Keratinocyte (primary cell): ENCODE results near the gene VASH2.

Experiments
- EZH2 ChIP-seq: IDR thresholded peaks from one replicate; pipeline ENCODE4 v1.6.1; 2012; ENCODE audit warnings: inconsistent platforms, mild to moderate bottlenecking, low read length, moderate library complexity
- TF ChIP-seq, protein P1 (sequence below), 3 experiments: IDR thresholded peaks in 1 of 3; conservative IDR thresholded peaks in 1 of 3; optimal IDR thresholded peaks in 1 of 3; 2 replicates in 2 of 3; 3 replicates in 1 of 3; pipeline versions ENCODE3 to v1.5.1; 2011; ENCODE audit warnings: low read length in 3 of 3, mild to moderate bottlenecking in 3 of 3, moderate library complexity in 2 of 3, control low read depth in 1 of 3, inconsistent platforms in 1 of 3; ENCODE audit not compliant: insufficient read depth in 2 of 3; ENCODE audit errors: extremely low read depth in 1 of 3

DNA sequence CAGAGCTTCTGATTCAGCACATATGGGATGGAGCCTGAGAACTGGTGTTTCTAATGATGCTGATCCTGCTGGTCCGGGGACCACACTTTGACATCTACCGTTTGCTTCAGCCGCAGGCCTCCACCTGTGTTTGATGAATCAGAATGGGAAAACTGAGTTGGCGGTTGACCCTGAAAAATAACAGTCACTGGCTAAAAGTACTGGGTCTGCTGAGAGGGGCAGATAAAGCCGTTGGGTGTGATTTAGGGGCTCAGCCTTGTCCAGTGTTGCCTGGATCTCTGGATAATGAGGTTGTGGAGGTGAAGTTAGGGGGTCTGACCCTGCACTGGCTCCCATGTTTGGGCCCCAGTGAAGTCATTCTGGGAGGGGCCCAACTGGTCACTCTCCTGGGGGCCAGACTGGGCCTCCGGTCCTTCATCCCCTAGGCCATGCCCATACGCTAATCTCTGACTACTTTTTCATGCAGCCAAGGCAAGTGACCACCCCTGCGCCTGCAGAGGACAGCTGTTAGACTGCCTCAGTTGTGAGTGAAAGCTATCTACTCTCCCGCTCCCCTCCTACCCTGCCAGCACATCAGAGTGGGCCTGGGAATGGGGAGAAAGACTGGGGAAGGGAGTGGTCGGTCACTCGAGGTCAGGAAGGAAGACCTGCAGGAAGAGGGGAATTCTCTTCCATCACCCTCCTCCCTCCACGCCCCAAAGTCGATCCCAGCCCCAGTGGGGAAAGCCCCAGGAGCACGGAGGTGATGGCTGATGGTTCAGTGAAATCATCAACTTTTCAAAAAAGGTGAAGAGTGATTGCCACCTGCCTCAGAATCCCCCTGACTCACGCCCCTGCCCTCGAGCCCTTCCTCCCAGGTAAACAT lies 27.7 kb downstream of the VASH2 start:
- TF ChIP-seq, protein P1, sequence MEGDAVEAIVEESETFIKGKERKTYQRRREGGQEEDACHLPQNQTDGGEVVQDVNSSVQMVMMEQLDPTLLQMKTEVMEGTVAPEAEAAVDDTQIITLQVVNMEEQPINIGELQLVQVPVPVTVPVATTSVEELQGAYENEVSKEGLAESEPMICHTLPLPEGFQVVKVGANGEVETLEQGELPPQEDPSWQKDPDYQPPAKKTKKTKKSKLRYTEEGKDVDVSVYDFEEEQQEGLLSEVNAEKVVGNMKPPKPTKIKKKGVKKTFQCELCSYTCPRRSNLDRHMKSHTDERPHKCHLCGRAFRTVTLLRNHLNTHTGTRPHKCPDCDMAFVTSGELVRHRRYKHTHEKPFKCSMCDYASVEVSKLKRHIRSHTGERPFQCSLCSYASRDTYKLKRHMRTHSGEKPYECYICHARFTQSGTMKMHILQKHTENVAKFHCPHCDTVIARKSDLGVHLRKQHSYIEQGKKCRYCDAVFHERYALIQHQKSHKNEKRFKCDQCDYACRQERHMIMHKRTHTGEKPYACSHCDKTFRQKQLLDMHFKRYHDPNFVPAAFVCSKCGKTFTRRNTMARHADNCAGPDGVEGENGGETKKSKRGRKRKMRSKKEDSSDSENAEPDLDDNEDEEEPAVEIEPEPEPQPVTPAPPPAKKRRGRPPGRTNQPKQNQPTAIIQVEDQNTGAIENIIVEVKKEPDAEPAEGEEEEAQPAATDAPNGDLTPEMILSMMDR (optimal IDR thresholded peaks at IDR 0.05 in 1 of 3, IDR thresholded peaks at IDR 0.05 in 1 of 3, conservative IDR thresholded peaks at IDR 0.05 in 1 of 3; ENCODE audit: extremely low read depth in 1 of 3, insufficient read depth in 2 of 3, low read length in 3 of 3), result no peak
- TF ChIP-seq EZH2, result no peak
